IPS-11a (cell line): Measurements from ENCODE around the gene ACADSB.
A peak's percentile ranks its signal among the peaks of the same experiment; 100 is the strongest.

Experiments
- H3K4me3 ChIP-seq: one replicate; pipeline ENCODE4 v1.5.1; 2013; ENCODE audit warnings: low read depth, low read length, control low read depth

ACADSB gene

GRCh38 chr10:123001370-123001769, 7.4 kb upstream of the ACADSB start:
- H3K4me3 ChIP-seq, result no peak overlapping the region

DNA sequence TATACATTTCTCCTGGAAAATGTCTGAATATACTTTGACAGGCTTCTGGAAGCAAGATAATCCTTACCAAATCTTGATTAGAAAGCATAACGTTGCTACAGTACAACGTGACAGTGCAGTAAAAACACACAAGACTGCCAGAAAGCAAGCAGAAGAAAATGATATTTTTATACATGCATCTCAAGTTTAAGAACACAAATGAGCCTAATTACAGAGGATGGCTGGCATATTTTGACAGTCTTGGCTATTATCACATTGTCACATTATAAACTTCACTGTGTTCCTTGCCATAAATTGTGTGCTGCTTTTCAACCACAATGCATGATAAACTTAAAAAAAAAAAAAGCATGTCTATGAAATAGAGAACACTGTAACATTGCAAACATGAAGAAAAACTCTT, 4.5 kb upstream of the ACADSB start:
- no peak overlapping the region for H3K4me3 ChIP-seq

DNA sequence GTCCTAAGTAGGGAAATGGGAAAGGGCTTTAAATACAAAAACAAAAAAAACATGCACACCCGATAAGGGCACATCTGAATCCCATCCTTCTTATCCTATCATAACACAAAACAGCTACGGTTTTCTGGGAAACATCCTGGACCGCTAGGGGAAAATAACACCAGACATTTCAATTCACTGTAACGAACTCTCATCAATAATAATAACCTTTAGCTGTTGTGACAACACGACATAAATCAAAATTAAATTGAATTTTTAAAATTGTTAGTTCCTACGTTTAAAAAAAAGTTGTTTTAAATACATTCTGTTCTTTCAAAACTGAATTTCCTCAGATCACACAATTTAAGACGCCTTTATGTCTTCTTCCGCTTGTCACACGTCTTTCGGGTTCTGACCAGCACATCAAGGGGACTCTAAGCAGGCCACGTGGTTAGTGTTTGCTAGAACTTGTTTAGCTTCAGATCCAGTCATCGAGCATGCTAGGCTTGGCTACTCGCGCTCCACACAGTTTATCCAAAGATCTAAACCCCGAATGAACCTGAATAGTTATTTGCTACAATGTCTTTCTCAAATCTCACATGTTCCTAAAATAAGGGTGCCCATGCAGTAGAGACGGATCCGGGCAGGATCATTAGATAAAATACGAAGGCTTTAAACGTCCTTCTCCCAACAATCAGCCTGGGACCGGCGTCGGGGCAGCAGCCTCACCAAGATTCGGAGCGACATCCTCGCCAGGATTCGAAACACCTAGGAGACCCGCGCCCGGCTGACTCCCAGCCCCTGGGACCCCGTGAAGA, 1.1 kb upstream of the ACADSB start:
- peak overlapping the region; percentile 84 for H3K4me3 ChIP-seq

- peak overlapping the region; percentile 62 for H3K4me3 ChIP-seq
Observed at GRCh38 chr10:123009105-123009820, 457 bp downstream of the ACADSB start.

DNA sequence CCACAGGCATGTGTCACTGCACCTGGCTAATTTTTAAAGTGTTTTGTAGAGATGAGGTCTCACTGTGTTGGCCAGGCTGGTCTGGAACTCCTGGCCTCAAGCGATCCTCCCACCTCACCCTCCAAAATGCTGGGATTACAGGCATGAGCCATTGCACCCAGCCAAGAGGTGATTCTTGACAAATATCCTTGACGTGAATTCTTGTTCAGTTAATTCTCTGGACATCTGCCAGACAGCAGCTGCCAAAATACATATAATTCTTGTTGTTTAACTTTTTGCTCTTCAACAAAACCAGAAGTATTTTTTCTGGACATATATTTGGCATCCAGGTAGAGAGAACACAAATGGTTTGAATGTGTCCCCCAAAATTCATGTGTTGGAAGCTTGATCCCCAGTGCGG, 3.2 kb downstream of the ACADSB start:
- no peak overlapping the region for H3K4me3 ChIP-seq

DNA sequence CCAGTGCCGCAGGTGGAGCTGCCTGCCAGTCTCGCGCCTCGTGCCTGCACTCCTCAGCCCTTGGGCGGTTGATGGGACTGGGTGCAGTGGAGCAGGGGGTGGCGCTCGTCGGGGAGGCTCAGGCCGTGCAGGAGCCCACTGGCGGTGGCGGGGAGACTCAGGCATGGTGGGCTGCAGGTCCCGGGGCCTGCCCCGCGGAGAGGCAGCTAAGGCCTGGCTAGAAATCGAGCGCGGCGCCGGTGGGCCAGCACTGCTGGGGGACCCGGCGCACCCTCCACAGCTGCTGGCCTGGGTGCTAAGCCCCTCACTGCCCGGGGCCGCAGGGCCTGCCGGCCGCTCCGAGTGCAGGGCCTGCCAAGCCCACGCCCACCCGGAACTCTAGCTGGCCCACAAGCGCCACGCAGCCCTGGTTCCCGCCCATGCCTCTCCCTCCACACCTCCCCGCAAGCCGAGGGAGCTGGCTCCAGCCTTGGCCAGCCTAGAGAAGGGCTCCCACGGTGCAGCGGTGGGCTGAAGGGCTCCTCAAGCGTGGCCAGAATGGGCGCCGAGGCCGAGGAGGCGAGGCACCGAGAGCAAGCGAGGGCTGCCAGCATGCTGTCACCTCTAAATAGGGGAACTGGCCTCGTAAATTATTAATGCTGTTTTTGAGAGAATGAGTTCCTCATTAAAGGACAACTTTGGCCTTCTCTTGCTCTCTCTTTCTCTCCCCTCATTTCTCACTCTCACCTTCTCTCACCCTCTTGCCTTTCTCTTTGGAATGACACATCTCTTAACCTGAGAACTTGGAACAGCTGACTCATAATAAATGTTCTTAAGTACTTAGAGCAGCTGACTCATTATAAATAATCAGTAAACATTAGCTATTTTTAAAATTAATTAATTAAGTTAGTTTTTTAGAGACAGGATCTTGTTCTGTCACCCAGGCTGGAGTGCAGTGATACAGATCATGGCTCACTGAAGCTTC, 4.9 kb downstream of the ACADSB start:
- H3K4me3 ChIP-seq, result no peak overlapping the region

GRCh38 chr10:123014772-123015171, 6.0 kb downstream of the ACADSB start:
- H3K4me3 ChIP-seq, result no peak overlapping the region

DNA sequence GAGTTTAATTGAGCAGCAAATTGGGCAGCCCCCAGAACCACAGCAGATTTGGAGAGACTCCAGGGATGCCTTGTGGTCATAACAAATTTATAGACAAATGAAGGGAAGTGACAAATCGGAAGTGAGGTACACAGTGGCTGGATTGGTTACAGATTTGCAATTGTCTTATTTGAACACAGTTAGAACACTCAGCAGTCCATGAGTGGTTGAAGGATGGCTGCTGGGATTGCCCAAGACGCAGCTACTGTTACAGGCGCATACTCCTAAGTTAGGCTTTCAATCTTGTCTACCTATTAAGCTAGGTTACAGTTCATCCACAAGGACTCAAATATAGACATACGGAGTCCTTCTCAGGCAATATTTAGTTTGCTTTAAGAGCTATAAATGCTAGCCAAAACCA, 7.4 kb downstream of the ACADSB start:
- no peak overlapping the region for H3K4me3 ChIP-seq

- H3K4me3 ChIP-seq, result no peak overlapping the region
Observed at GRCh38 chr10:123017421-123018165, 8.8 kb downstream of the ACADSB start.

- no peak overlapping the region for H3K4me3 ChIP-seq
Observed at GRCh38 chr10:123018531-123018930, 9.7 kb downstream of the ACADSB start.

GRCh38 chr10:123019264-123019663, 10.5 kb downstream of the ACADSB start:
- no peak overlapping the region for H3K4me3 ChIP-seq

DNA sequence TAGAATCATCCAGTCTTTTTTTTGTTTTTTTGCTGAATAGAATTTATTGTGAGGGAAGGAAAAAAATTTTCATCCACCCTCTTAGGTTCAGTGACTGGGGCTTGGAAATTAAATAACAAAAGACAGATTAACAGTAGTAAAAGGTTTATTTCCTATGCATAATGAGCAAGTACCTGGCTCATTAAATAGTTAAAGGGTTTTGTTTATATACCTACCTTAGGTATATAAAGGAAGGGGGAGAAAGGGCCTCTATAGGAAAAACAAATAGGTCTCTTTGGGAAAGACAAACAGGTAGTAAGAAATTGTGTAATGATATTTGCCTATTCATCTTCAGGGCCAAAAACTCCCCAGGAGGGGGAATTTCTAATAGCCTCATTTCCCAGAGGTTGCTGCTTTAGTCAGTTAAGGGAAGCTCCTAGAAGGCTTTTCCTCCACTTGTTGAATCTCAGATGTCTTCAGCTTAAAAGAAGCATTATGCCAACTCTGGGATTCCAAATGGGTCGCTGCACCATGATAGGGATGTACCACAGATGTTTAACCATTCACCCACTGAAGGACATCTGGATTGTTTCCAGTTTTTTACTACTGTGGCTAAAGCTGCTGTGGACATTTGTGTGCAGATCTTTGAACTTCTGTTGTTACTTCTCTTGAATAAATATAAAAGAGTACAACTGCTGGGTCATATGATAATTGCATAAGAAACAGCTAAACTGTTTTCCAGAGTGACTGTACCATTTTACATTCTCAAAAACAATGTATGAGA, 11.3 kb downstream of the ACADSB start:
- H3K4me3 ChIP-seq, result no peak overlapping the region

- no peak overlapping the region for H3K4me3 ChIP-seq
Observed at GRCh38 chr10:123021517-123021916, 12.7 kb downstream of the ACADSB start.

GRCh38 chr10:123024540-123024939, 15.7 kb downstream of the ACADSB start:
- no peak overlapping the region for H3K4me3 ChIP-seq

DNA sequence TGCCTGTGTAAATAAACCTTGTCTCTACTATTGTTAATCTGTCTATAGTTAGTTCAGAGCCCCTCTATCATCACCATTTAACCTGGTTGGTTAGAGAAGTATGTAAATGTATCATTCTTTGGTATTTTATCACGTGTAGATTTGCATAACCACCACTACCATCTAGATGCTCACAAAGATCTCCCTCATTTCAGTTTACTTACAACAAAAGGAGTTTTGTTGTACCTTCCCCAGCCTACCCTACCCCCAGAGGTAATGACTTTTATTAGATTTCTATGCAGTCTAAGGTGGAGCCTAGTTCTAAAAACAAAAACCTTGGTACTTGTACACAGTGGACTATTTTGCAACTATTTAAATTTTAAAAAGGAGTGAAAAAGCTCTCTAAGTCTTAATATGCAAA, 17.5 kb downstream of the ACADSB start:
- no peak overlapping the region for H3K4me3 ChIP-seq

- H3K4me3 ChIP-seq, result no peak overlapping the region
Observed at GRCh38 chr10:123027861-123028260, 19.1 kb downstream of the ACADSB start.

GRCh38 chr10:123031124-123031523, 22.3 kb downstream of the ACADSB start:
- H3K4me3 ChIP-seq, result no peak overlapping the region

DNA sequence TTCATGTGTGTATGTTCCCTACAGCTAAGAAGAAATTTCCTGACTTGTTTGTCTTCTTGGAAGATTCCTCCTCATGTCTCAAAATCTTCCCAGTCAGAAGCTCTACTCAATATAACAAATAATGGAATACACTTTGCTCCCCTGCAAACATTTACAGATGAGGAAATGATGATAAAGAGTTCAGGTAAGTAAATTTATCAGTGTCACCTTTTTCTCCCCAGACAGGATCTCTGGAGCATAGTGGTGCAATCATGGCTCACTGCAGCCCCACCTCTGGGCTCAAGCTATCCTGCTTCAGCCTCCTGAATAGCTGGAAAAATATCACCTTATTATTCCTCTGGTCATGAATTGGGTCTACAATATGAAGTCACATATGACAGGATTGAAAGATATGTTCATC, 25.5 kb downstream of the ACADSB start:
- no peak overlapping the region for H3K4me3 ChIP-seq

GRCh38 chr10:123035467-123036086, 26.8 kb downstream of the ACADSB start:
- no peak overlapping the region for H3K4me3 ChIP-seq
